HEK293 (cell line): ENCODE measurements around the gene GPR132.
A peak's percentile ranks its signal among the peaks of the same experiment; 100 is the strongest.

ENCODE experiments used
- CTCF ChIA-PET: fragments of 350-600 bp; formaldehyde crosslinking; extraction: SDS; loops from one replicate; lab custom pipeline; 2021; ENCODE audit warnings: antibody characterized with exemption; lab: Yijun Ruan, JAX
- POLR2A ChIA-PET: fragments of 300-600 bp; formaldehyde crosslinking; extraction: SDS; loops from one replicate; lab custom pipeline; 2020; ENCODE audit warnings: antibody characterized with exemption, inconsistent platforms; lab: Yijun Ruan, JAX
- H3K27ac ChIP-seq: fragments of 200-500 bp; sonication (Bioruptor generic); 2 replicates; pipeline ENCODE4 v1.5.1; 2014; ENCODE audit warnings: low read depth, low read length, control low read depth, inconsistent platforms; ENCODE audit errors: extremely low read depth
- H3K36me3 ChIP-seq, 2 experiments: fragments of 200-500 bp in 1 of 2; sonication (Bioruptor generic) in 1 of 2; 1 replicate in 1 of 2; 2 replicates in 1 of 2; pipeline ENCODE4 v1.5.1; 2014 to 2017; ENCODE audit warnings: inconsistent platforms in 2 of 2, low read length in 2 of 2; ENCODE audit not compliant: control insufficient read depth in 2 of 2, insufficient read depth in 1 of 2
- H3K4me1 ChIP-seq: fragments of 200-500 bp; sonication (Bioruptor generic); 2 replicates; pipeline ENCODE4 v1.5.1; 2014; ENCODE audit warnings: mild to moderate bottlenecking, low read length, inconsistent platforms; ENCODE audit not compliant: control insufficient read depth, insufficient read depth
- H3K4me3 ChIP-seq: 2 replicates; pipeline ENCODE4 v1.5.1; 2011; ENCODE audit warnings: low read depth, mild to moderate bottlenecking, control low read depth, low read length, moderate library complexity
- H3K9me3 ChIP-seq: fragments of 200-500 bp; sonication (Bioruptor generic); 2 replicates; pipeline ENCODE4 v1.5.1; 2014; ENCODE audit warnings: low read depth, low read length, inconsistent platforms; ENCODE audit not compliant: control insufficient read depth, insufficient read depth
- CTCF ChIP-seq: fragments of 450-650 bp; formaldehyde crosslinking; IDR thresholded peaks from 2 replicates; pipeline ENCODE4 v1.5.1; 2016; ENCODE audit warnings: missing biosample characterization, missing genetic modification characterization
- HOXD13 ChIP-seq: sonication (generic); formaldehyde crosslinking; IDR thresholded peaks from 2 replicates; pipeline ENCODE4 v1.8.0; 2022; ENCODE audit warnings: missing genetic modification reagents, borderline replicate concordance
- KLF8 ChIP-seq: fragments of 450-650 bp; formaldehyde crosslinking; IDR thresholded peaks from 2 replicates; pipeline ENCODE4 v1.5.1; 2016; ENCODE audit warnings: missing biosample characterization, missing genetic modification characterization
- PRDM1 ChIP-seq: fragments of 450-650 bp; formaldehyde crosslinking; IDR thresholded peaks from 2 replicates; pipeline ENCODE4; 2016; ENCODE audit warnings: missing biosample characterization, missing genetic modification characterization
- PRDM6 ChIP-seq: fragments of 450-650 bp; formaldehyde crosslinking; IDR thresholded peaks from 2 replicates; pipeline ENCODE4 v1.5.1; 2017; ENCODE audit warnings: missing biosample characterization, missing genetic modification characterization
- SP3 ChIP-seq: fragments of 450-650 bp; formaldehyde crosslinking; IDR thresholded peaks from 2 replicates; pipeline ENCODE4 v1.5.1; 2016; ENCODE audit warnings: missing biosample characterization, missing genetic modification characterization
- SP7 ChIP-seq: fragments of 450-650 bp; formaldehyde crosslinking; IDR thresholded peaks from 2 replicates; pipeline ENCODE4 v1.5.1; 2016; ENCODE audit warnings: missing biosample characterization, missing genetic modification characterization
- TSHZ1 ChIP-seq: fragments of 450-650 bp; formaldehyde crosslinking; IDR thresholded peaks from 2 replicates; pipeline ENCODE4 v1.5.1; 2016; ENCODE audit warnings: missing biosample characterization, missing genetic modification characterization, borderline replicate concordance
- ZBTB10 ChIP-seq: fragments of 450-650 bp; formaldehyde crosslinking; IDR thresholded peaks from 2 replicates; pipeline ENCODE4 v1.5.1; 2016; ENCODE audit warnings: missing biosample characterization, missing genetic modification characterization
- ZBTB17 ChIP-seq: fragments of 450-650 bp; formaldehyde crosslinking; IDR thresholded peaks from 2 replicates; pipeline ENCODE4 v1.5.1; 2016; ENCODE audit warnings: missing biosample characterization, missing genetic modification characterization
- ZBTB8A ChIP-seq: fragments of 450-650 bp; formaldehyde crosslinking; IDR thresholded peaks from 2 replicates; pipeline ENCODE4 v1.5.1; 2016; ENCODE audit warnings: missing biosample characterization, missing genetic modification characterization
- ZFP37 ChIP-seq: fragments of 450-650 bp; formaldehyde crosslinking; IDR thresholded peaks from 2 replicates; pipeline ENCODE4 v1.5.1; 2016; ENCODE audit warnings: missing biosample characterization, missing genetic modification characterization
- ZFP69B ChIP-seq: fragments of 450-650 bp; formaldehyde crosslinking; IDR thresholded peaks from 2 replicates; pipeline ENCODE4 v1.5.1; 2016; ENCODE audit warnings: missing biosample characterization, missing genetic modification characterization
- ZNF214 ChIP-seq: fragments of 450-650 bp; formaldehyde crosslinking; IDR thresholded peaks from 2 replicates; pipeline ENCODE4 v1.5.1; 2017; ENCODE audit warnings: missing biosample characterization, mild to moderate bottlenecking, missing genetic modification characterization, borderline replicate concordance
- ZNF24 ChIP-seq: fragments of 450-650 bp; formaldehyde crosslinking; IDR thresholded peaks from 2 replicates; pipeline ENCODE4 v1.5.1; 2016; ENCODE audit warnings: missing biosample characterization, missing genetic modification characterization
- ZNF335 ChIP-seq: fragments of 450-650 bp; formaldehyde crosslinking; conservative IDR thresholded peaks from 2 replicates; pipeline ENCODE4 v1.5.1; 2016; ENCODE audit warnings: missing biosample characterization, missing genetic modification characterization
- ZNF341 ChIP-seq: fragments of 450-650 bp; formaldehyde crosslinking; IDR thresholded peaks from 2 replicates; pipeline ENCODE4; 2016; ENCODE audit warnings: low read depth, missing biosample characterization, missing genetic modification characterization
- ZNF426 ChIP-seq: fragments of 450-650 bp; formaldehyde crosslinking; IDR thresholded peaks from 2 replicates; pipeline ENCODE4 v1.5.1; 2017; ENCODE audit warnings: missing biosample characterization, missing genetic modification characterization, mild to moderate bottlenecking, inconsistent platforms, moderate library complexity
- ZNF580 ChIP-seq: fragments of 450-650 bp; formaldehyde crosslinking; IDR thresholded peaks from 2 replicates; pipeline ENCODE4 v1.5.1; 2016; ENCODE audit warnings: missing biosample characterization, missing genetic modification characterization
- ZNF670 ChIP-seq: fragments of 450-650 bp; formaldehyde crosslinking; IDR thresholded peaks from 2 replicates; pipeline ENCODE4 v1.5.1; 2016; ENCODE audit warnings: missing biosample characterization, missing genetic modification characterization, low read depth
- ZNF776 ChIP-seq: fragments of 450-650 bp; formaldehyde crosslinking; IDR thresholded peaks from 2 replicates; pipeline ENCODE4 v1.5.0; 2017; ENCODE audit warnings: missing biosample characterization, missing genetic modification characterization, borderline replicate concordance
- ZSCAN30 ChIP-seq: fragments of 450-650 bp; IDR thresholded peaks from 2 replicates; pipeline ENCODE4 v1.5.1; 2018; ENCODE audit warnings: missing biosample characterization, mild to moderate bottlenecking, missing genetic modification characterization, moderate library complexity
- ZSCAN4 ChIP-seq: fragments of 450-650 bp; formaldehyde crosslinking; IDR thresholded peaks from 2 replicates; pipeline ENCODE4 v1.5.1; 2017; ENCODE audit warnings: missing biosample characterization, missing genetic modification characterization

GPR132 gene

GRCh38 chr14:105021656-105022275 lies 43.5 kb downstream of the GPR132 start (continued):
- TF ChIP-seq KLF8 (peak; percentile 8; the same call in 1 of the 2 replicates), ZFP37 (0 out of 2 replicates have a peak, but pooled peaks have one; percentile 51), ZNF580 (tag by site-specific recombination) (0 out of 2 replicates have a peak, but pooled peaks have one; percentile 30), PRDM1 (tag by site-specific recombination) (0 out of 2 replicates have a peak, but pooled peaks have one; percentile 18), ZNF24 (peak; percentile 47; the same call in 1 of the 2 replicates), ZBTB10 (tag by site-specific recombination) (peak; percentile 37; the same call in 1 of the 2 replicates), CTCF (tag by site-specific recombination) (peak; percentile 90), ZNF214 (tag by site-specific recombination) (no peak), ZNF335 (tag by site-specific recombination) (peak; percentile 85), HOXD13 (CRISPR knock-in tag) (no peak), SP7 (peak; percentile 10; the same call in 1 of the 2 replicates), ZNF341 (tag by site-specific recombination) (peak; percentile 66), TSHZ1 (tag by site-specific recombination) (no peak), ZBTB8A (peak; percentile 33)

- H3K4me3 ChIP-seq: peak within 1 kb of the TSS; percentile 96
- no peaks in the 10 kb centered on the region for H3K9me3 ChIP-seq
- ChIA-PET POLR2A (interaction anchor here (0.7 to 3.1 kb wide), 15 partner anchors 10 to 69 kb away, joined by 3 to 28 read pairs (median 4); partner anchors contain the start of genes AHNAK2 and CLBA1), CTCF (interaction anchor here (0.7 to 7.1 kb wide), 4 partner anchors 24 to 125 kb away, joined by 3 to 59 read pairs (median 3); no protein-coding TSS in a partner anchor)
- H3K4me1 ChIP-seq: peaks cover 11% of the 10 kb centered on the region
- peak within 1 kb of the TSS; percentile 99 for H3K27ac ChIP-seq
- H3K36me3 ChIP-seq: peaks cover 10 to 25% of the 10 kb centered on the region in 2 experiments; a peak in 2 of 3 replicates
- TF ChIP-seq ZSCAN4 (tag by site-specific recombination): no peak
- peak; percentile 85; the same call in 1 of the 2 replicates for TF ChIP-seq ZBTB17
- no peak for TF ChIP-seq ZNF670 (tag by site-specific recombination)
- peak; percentile 62 for TF ChIP-seq KLF8
- TF ChIP-seq ZNF426 (tag by site-specific recombination): no peak
- no peak for TF ChIP-seq ZNF776 (tag by site-specific recombination)
- peak; percentile 58 for TF ChIP-seq SP3
- TF ChIP-seq ZSCAN30 (tag by site-specific recombination): 0 out of 2 replicates have a peak, but pooled peaks have one; percentile 59
- no peak for TF ChIP-seq ZFP69B
- no peak for TF ChIP-seq PRDM6 (tag by site-specific recombination)
Measured at GRCh38 chr14:105020815-105021655, 44.2 kb downstream of the GPR132 start, which contains the start of gene CDCA4. Gene CDCA4, minus strand, starts transcription at chr14:105021083. Its CDS starts 9,154 bp downstream, at chr14:105011929.
